H1 (cell line): ENCODE measurements around the gene SUOX. TPM values are rescaled to one million over a fixed set of nuclear protein-coding genes. Genes with fewer than 3 reads are reported as not detected.

Source experiments
- RXRA ChIP-seq: IDR thresholded peaks from 2 replicates; pipeline ENCODE4 v1.6.1; 2011; ENCODE audit warnings: low read depth, mild to moderate bottlenecking, low read length, moderate library complexity; ENCODE audit not compliant: insufficient read depth
- polyA plus RNA-seq, 7 experiments: library from polyadenylated mRNA; depleted of rRNA in 3 of 7; stranded (reverse) in 5 of 7; unstranded in 2 of 7; fragments of >200 nt in 5 of 7; fragments of 200-250 nt in 2 of 7; gene quantifications; 1 replicate in 5 of 7; 2 replicates in 1 of 7; 4 replicates in 1 of 7; pipeline versions ENCODE4 v1.2.1 to v1.2.3, GENCODE V29; 2011 to 2013; ENCODE audit warnings: missing spikeins in 2 of 7, mixed read lengths in 2 of 7
- total RNA-seq: library from RNA; stranded (reverse); fragmentation: NEBNext Ultra II Directional; extraction: Animal tissue kit (Norgen Biotek cat#: 25700); gene quantifications from 2 replicates; pipeline ENCODE4 v1.2.1, GENCODE V29; 2021

Gene SUOX
- total and polyA plus RNA-seq, 2 of the 8 experiments (the other 6 are each of a cell fraction or from before 2014, with no cell fraction given): 22.5 to 31.3 TPM

GRCh38 chr12:56018356-56018755 lies 21.3 kb downstream of the SUOX start (continued):
- TF ChIP-seq RXRA: no peak
